OCI-LY7 (cell line): ENCODE measurements around the gene AGK.

ENCODE experiments used
- CTCF ChIP-seq: fragments of 200-600 bp; sonication (generic); conservative IDR thresholded peaks from 2 replicates; pipeline ENCODE4 v1.5.1; 2014; ENCODE audit warnings: mild to moderate bottlenecking, antibody characterized with exemption, low read length, moderate library complexity, mixed read lengths
- EZH2phosphoT487 ChIP-seq: fragments of 200-600 bp; sonication (generic); IDR thresholded peaks from 2 replicates; pipeline ENCODE4 v1.6.1; 2018; ENCODE audit warnings: low read depth, borderline replicate concordance, mild to moderate bottlenecking, mixed run types, antibody characterized with exemption, low read length, moderate library complexity, mixed read lengths

GRCh38 chr7:141631525-141631924, 80.3 kb downstream of the AGK start:
- TF ChIP-seq EZH2phosphoT487: no peak
- no peak for TF ChIP-seq CTCF
